K562 (cell line): Measurements from ENCODE around the gene ABHD16A. TPM values are rescaled to one million over a fixed set of nuclear protein-coding genes. Genes with fewer than 3 reads are reported as not detected.

ENCODE experiments used
- ATAC-seq: fragments of 200-7000 bp; cut with Tn5 transposase; 3 replicates; pipeline ENCODE4 v1.9.1; 2020; ENCODE audit warnings: moderate library complexity
- BruUV-seq: library from RNA; stranded (reverse); fragments of 400-500 nt; replicated peaks from 2 replicates; lab custom pipeline; 2021; lab: Mats Ljungman, UMichigan
- CTCF ChIA-PET: fragments of 300-600 bp; formaldehyde crosslinking; extraction: SDS; loops from one replicate; lab custom pipeline; 2021; ENCODE audit warnings: low intra/inter-chr PET ratio; lab: Yijun Ruan, JAX
- POLR2A ChIA-PET: fragments of 300-600, 350-650 bp; sonication (Branson Sonifier 250); formaldehyde crosslinking; extraction: SDS; loops from one replicate; lab custom pipeline; 2021; ENCODE audit warnings: antibody characterized with exemption, inconsistent platforms; lab: Yijun Ruan, JAX
- DNase-seq, 4 experiments: peaks; one replicate each; pipeline versions ENCODE4 v3.0.0 to v3.0.0-alpha.2; 2011 to 2018; ENCODE audit warnings: low spot score in 3 of 4, mixed read lengths in 3 of 4; ENCODE audit errors: extremely low read depth in 1 of 4
- FAIRE-seq: peaks from 2 replicates; lab custom pipeline; 2011; peaks lifted over from hg19 to GRCh38; lab: Jason Lieb, UNC
- H2AFZ ChIP-seq: 2 replicates; pipeline ENCODE4 v1.6.0; 2011; ENCODE audit warnings: low read depth, low read length, control low read depth, inconsistent platforms
- H3K27ac ChIP-seq: fragments of 200-600 bp; 3 replicates; pipeline ENCODE4 v1.8.0; 2011; ENCODE audit warnings: low read depth, mild to moderate bottlenecking, control low read depth, inconsistent platforms, low read length, moderate library complexity, mixed read lengths; ENCODE audit errors: extremely low read depth
- H3K27me3 ChIP-seq, 2 experiments: fragments of 300-600 bp in 1 of 2; 2 replicates in 1 of 2; 3 replicates in 1 of 2; pipeline versions ENCODE4 v1.6.0 to v1.8.0; 2011; ENCODE audit warnings: inconsistent platforms in 2 of 2, low read length in 2 of 2, mild to moderate bottlenecking in 1 of 2, mixed read lengths in 1 of 2, moderate library complexity in 1 of 2; ENCODE audit not compliant: control insufficient read depth in 2 of 2, insufficient read depth in 2 of 2
- H3K36me3 ChIP-seq: fragments of 300-600 bp; 3 replicates; pipeline ENCODE4 v1.8.0; 2011; ENCODE audit warnings: mild to moderate bottlenecking, low read length, inconsistent platforms; ENCODE audit not compliant: control insufficient read depth, insufficient read depth
- H3K4me1 ChIP-seq, 2 experiments: fragments of 200-600 bp in 1 of 2; replicated peaks in 1 of 2; 2 replicates in 1 of 2; 3 replicates in 1 of 2; pipeline versions ENCODE4 v1.5.1 to v1.8.0; 2011; ENCODE audit warnings: inconsistent platforms in 2 of 2, low read length in 2 of 2, mild to moderate bottlenecking in 1 of 2, mixed read lengths in 1 of 2, moderate library complexity in 1 of 2; ENCODE audit not compliant: control insufficient read depth in 2 of 2, insufficient read depth in 2 of 2
- H3K4me2 ChIP-seq: 2 replicates; pipeline ENCODE4 v1.6.1; 2011; ENCODE audit warnings: low read length, control low read depth, inconsistent platforms, mixed read lengths; ENCODE audit not compliant: insufficient read depth
- H3K4me3 ChIP-seq: fragments of 200-600 bp; sonication (generic), shearing (Covaris generic); 2 replicates; pipeline ENCODE4 v1.5.1; 2016; ENCODE audit warnings: control low read depth, inconsistent platforms
- H3K79me2 ChIP-seq: fragments of 200-600 bp; 3 replicates; pipeline ENCODE4 v1.8.0; 2011; ENCODE audit warnings: low read length, inconsistent platforms; ENCODE audit not compliant: control insufficient read depth, insufficient read depth
- H3K9ac ChIP-seq, 2 experiments: 2 replicates each; pipeline versions ENCODE4 v1.6.0 to v1.6.1; 2011; ENCODE audit warnings: low read depth in 2 of 2, low read length in 2 of 2, control low read depth in 1 of 2, inconsistent platforms in 1 of 2, mild to moderate bottlenecking in 1 of 2, mixed read lengths in 1 of 2; ENCODE audit not compliant: insufficient read depth in 1 of 2
- H3K9me1 ChIP-seq: one replicate; pipeline ENCODE4 v1.6.0; 2011; ENCODE audit warnings: inconsistent platforms, mild to moderate bottlenecking, low read length, moderate library complexity; ENCODE audit not compliant: control insufficient read depth, insufficient read depth
- H3K9me3 ChIP-seq: replicated peaks from 2 replicates; pipeline ENCODE4 v1.5.1; 2011; ENCODE audit warnings: low read depth, low read length, inconsistent platforms; ENCODE audit not compliant: control insufficient read depth, insufficient read depth
- H4K20me1 ChIP-seq: replicated peaks from 2 replicates; pipeline ENCODE4 v1.6.1; 2011; ENCODE audit warnings: low read length, inconsistent platforms, mixed read lengths; ENCODE audit not compliant: control insufficient read depth, insufficient read depth
- ATF1 ChIP-seq, 2 experiments: fragments of 450-650 bp in 1 of 2; IDR thresholded peaks; 2 replicates each; pipeline ENCODE4 v1.6.1; 2016; ENCODE audit warnings: missing compliant biosample characterization in 1 of 2, missing genetic modification characterization in 1 of 2
- BCLAF1 ChIP-seq, 2 experiments: fragments of 450-650 bp in 1 of 2; IDR thresholded peaks; 2 replicates each; pipeline ENCODE4 v1.6.1; 2011 to 2017; ENCODE audit warnings: low read depth in 2 of 2, antibody characterized with exemption in 1 of 2, borderline replicate concordance in 1 of 2, low read length in 1 of 2, mild to moderate bottlenecking in 1 of 2, mixed read lengths in 1 of 2; ENCODE audit not compliant: control insufficient read depth in 1 of 2
- CXXC5 ChIP-seq: fragments of 250-450 bp; sonication (Bioruptor Pico); IDR thresholded peaks from 2 replicates; pipeline ENCODE4 v1.8.0; 2022; ENCODE audit warnings: inconsistent platforms, mild to moderate bottlenecking, moderate library complexity
- E2F5 ChIP-seq: sonication (generic); formaldehyde crosslinking; IDR thresholded peaks from 2 replicates; pipeline ENCODE4 v1.8.0; 2022; ENCODE audit warnings: mild to moderate bottlenecking, missing genetic modification reagents
- FUS ChIP-seq: fragments of 200-400 bp; formaldehyde crosslinking; optimal IDR thresholded peaks from 2 replicates; pipeline ENCODE3; 2017; ENCODE audit warnings: low read depth, low read length
- HMGN3 ChIP-seq: IDR thresholded peaks from 2 replicates; pipeline ENCODE4 v1.6.1; 2011; ENCODE audit warnings: borderline replicate concordance, low read depth, mild to moderate bottlenecking, mixed read lengths, low read length; ENCODE audit not compliant: insufficient read length; ENCODE audit errors: extremely low read depth
- KLF10 ChIP-seq: fragments of 250-450 bp; sonication (Bioruptor Pico); IDR thresholded peaks from 2 replicates; pipeline ENCODE4 v1.6.1; 2021; ENCODE audit warnings: matching md5 sums
- LARP7 ChIP-seq: fragments of 450-650 bp; IDR thresholded peaks from 2 replicates; pipeline ENCODE4 v1.6.1; 2016
- PTTG1 ChIP-seq: fragments of 450-650 bp; IDR thresholded peaks from 2 replicates; pipeline ENCODE4 v1.6.1; 2016; ENCODE audit warnings: low read depth, mild to moderate bottlenecking, missing genetic modification characterization, missing compliant biosample characterization
- SUPT5H ChIP-seq: fragments of 450-650 bp; IDR thresholded peaks from 2 replicates; pipeline ENCODE4 v1.6.1; 2016
- TCF3 ChIP-seq: sonication (generic); formaldehyde crosslinking; IDR thresholded peaks from 2 replicates; pipeline ENCODE4 v1.4.0; 2020; ENCODE audit warnings: mild to moderate bottlenecking, missing genetic modification reagents
- THRB ChIP-seq: fragments of 450-650 bp; formaldehyde crosslinking; conservative IDR thresholded peaks from 2 replicates; pipeline ENCODE4 v1.4.0; 2022; ENCODE audit warnings: mild to moderate bottlenecking, missing genetic modification characterization
- ZFPM2 ChIP-seq: fragments of 250-450 bp; sonication (Bioruptor Pico); IDR thresholded peaks from 2 replicates; pipeline ENCODE4 v1.5.1; 2022; ENCODE audit warnings: mild to moderate bottlenecking
- WGBS: fragments of 100-300 bp; shearing (Covaris generic); methylation state at CpG from one replicate; pipeline ENCODE4 v1.1.6; 2016; ENCODE audit warnings: low coverage, mixed read lengths; ENCODE audit not compliant: insufficient coverage; ENCODE audit errors: missing lambda C conversion rate; 5-methylcytosine and 5-hydroxymethylcytosine counted together
- in situ Hi-C: fragments of 300-500 bp; cut with MboI; formaldehyde crosslinking; loops from 4 replicates; pipeline ENCODE4 v1.15.0; 2018; ENCODE audit warnings: inconsistent platforms, mixed read lengths
- intact Hi-C: fragments of 100-400 bp; cut with micrococcal nuclease; formaldehyde crosslinking; loops from 2 replicates; pipeline ENCODE4 v1.14.2; 2022
- polyA plus RNA-seq, 8 experiments: library from polyadenylated mRNA; depleted of rRNA in 4 of 8; stranded (reverse) in 5 of 8; unstranded in 3 of 8; fragments of >200 nt; fragmentation: Nextera tagmentation in 2 of 8; fragmentation: Illumina TruSeq in 1 of 8; extraction: Ambion mirVana in 2 of 8; extraction: Trizol in 1 of 8; gene quantifications; 2 replicates each; pipeline versions ENCODE4 v1.2.1 to v1.2.3, GENCODE V29; 2011 to 2014; ENCODE audit warnings: inconsistent platforms in 1 of 8, missing spikeins in 1 of 8
- total RNA-seq, 7 experiments: library from RNA; depleted of rRNA in 6 of 7; stranded (reverse); fragments of >200 nt in 6 of 7; fragmentation: Illumina TruSeq in 2 of 7; extraction: Trizol in 2 of 7; gene quantifications; 2 replicates each; pipeline versions ENCODE4 v1.2.1 to v1.2.3, GENCODE V29; 2011 to 2021; ENCODE audit warnings: low replicate concordance in 1 of 7
- TF ChIP-seq, protein P1 (sequence below): fragments of 450-650 bp; formaldehyde crosslinking; IDR thresholded peaks from 2 replicates; pipeline ENCODE4 v1.4.0; 2020; ENCODE audit warnings: mild to moderate bottlenecking, mixed read lengths

The ABHD16A gene
- total and polyA plus RNA-seq, 9 of the 15 experiments (the other 6 are each of a cell fraction or from before 2014, with no cell fraction given): 25.8 to 120 (median 81.6) TPM

GRCh38 chr6:31710523-31711219 is 7.5 kb upstream of the ABHD16A start:
- FAIRE-seq (no peak), DNase-seq (no peak), ATAC-seq (peak; percentile 13)
- in situ Hi-C loops: no loop called here
- intact Hi-C loops: no loop called here
- Histone ChIP-seq H2AFZ (peak overlapping the region; percentile 58), H3K9me3 (no peaks in the 10 kb centered on the region), H3K4me1 (peaks cover 35 to 49% of the 10 kb centered on the region in 2 experiments), H3K9me1 (no peaks in the 10 kb centered on the region), H3K4me2 (peak overlapping the region; percentile 9; the same call in 1 of the 2 replicates), H3K27me3 (no peaks in the 10 kb centered on the region), H3K36me3 (no peaks in the 10 kb centered on the region), H3K27ac (no peak overlapping the region), H3K79me2 (no peaks in the 10 kb centered on the region), H3K4me3 (no peak overlapping the region), H3K9ac (peak overlapping the region in 1 of 2 experiments; percentile 73; a peak in 1 of 4 replicates), H4K20me1 (no peaks in the 10 kb centered on the region)
- ChIA-PET CTCF (no interaction called here), POLR2A (interaction anchor here (0.6 to 12.4 kb wide), 9 partner anchors 7 to 261 kb away, joined by 3 to 223 read pairs (median 4); partner anchors contain the start of genes ABHD16A, DDAH2, DXO and GPANK1)
- BruUV-seq: no TSS peak
- 29% methylated on average over 5 of the region's 5 CpGs for WGBS
- TF ChIP-seq ATF1 (CRISPR knock-in tag; IDR thresholded peaks at IDR 0.05): no peak
- no peak for TF ChIP-seq ATF1 (tag; IDR thresholded peaks at IDR 0.05)
- no peak for TF ChIP-seq HMGN3
- TF ChIP-seq LARP7: peak; percentile 91
- TF ChIP-seq THRB: peak; percentile 94
- TF ChIP-seq BCLAF1 (IDR thresholded peaks at IDR 0.05; ENCODE audit: borderline replicate concordance in 1 of 2, control insufficient read depth in 1 of 2, low read depth in 2 of 2, low read length in 1 of 2): no peak
- TF ChIP-seq PTTG1 (tag): no peak
- no peak for TF ChIP-seq E2F5
- no peak for TF ChIP-seq KLF10
- TF ChIP-seq ZFPM2 (CRISPR knock-in tag): no peak
- no peak for TF ChIP-seq SUPT5H
- no peak for TF ChIP-seq CXXC5
- no peak for TF ChIP-seq FUS
- TF ChIP-seq, protein P1, sequence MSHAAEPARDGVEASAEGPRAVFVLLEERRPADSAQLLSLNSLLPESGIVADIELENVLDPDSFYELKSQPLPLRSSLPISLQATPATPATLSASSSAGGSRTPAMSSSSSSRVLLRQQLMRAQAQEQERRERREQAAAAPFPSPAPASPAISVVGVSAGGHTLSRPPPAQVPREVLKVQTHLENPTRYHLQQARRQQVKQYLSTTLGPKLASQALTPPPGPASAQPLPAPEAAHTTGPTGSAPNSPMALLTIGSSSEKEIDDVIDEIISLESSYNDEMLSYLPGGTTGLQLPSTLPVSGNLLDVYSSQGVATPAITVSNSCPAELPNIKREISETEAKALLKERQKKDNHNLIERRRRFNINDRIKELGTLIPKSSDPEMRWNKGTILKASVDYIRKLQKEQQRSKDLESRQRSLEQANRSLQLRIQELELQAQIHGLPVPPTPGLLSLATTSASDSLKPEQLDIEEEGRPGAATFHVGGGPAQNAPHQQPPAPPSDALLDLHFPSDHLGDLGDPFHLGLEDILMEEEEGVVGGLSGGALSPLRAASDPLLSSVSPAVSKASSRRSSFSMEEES (CRISPR knock-in tag): no peak
- TF ChIP-seq TCF3 (CRISPR knock-in tag): no peak
